HepG2 (cell line): ENCODE data around the gene NLRX1. TPM values are rescaled to one million over a fixed set of nuclear protein-coding genes. Genes with fewer than 3 reads are reported as not detected.

ENCODE experiments used
- ATAC-seq: fragments of 200-7000 bp; cut with Tn5 transposase; 3 replicates; pipeline ENCODE4 v1.9.1; 2020; ENCODE audit warnings: mild to moderate bottlenecking, moderate library complexity
- BruUV-seq: library from RNA; stranded (reverse); fragments of 400-500 nt; replicated peaks from 2 replicates; lab custom pipeline; 2021; lab: Mats Ljungman, UMichigan
- CTCF ChIA-PET: fragments of 300-600 bp; formaldehyde crosslinking; extraction: SDS; loops from one replicate; lab custom pipeline; 2021; ENCODE audit warnings: low total read pairs, inconsistent platforms, low intra/inter-chr PET ratio; lab: Yijun Ruan, JAX
- POLR2A ChIA-PET: fragments of 350-600 bp; sonication (Branson Sonifier 250); formaldehyde crosslinking; loops from one replicate; lab custom pipeline; 2020; ENCODE audit warnings: antibody characterized with exemption, inconsistent platforms; lab: Yijun Ruan, JAX
- DNase-seq: peaks from one replicate; pipeline ENCODE4 v3.0.0-alpha.2; 2015; ENCODE audit warnings: low spot score
- FAIRE-seq: peaks from 3 replicates; lab custom pipeline; 2011; peaks lifted over from hg19 to GRCh38; lab: Jason Lieb, UNC
- H2AFZ ChIP-seq: one replicate; pipeline ENCODE4 v1.6.1; 2011; ENCODE audit warnings: low read length, inconsistent platforms
- H3K27ac ChIP-seq: fragments of 300-600 bp; 3 replicates; pipeline ENCODE4 v1.8.0; 2011; ENCODE audit warnings: mixed run types, mild to moderate bottlenecking, mixed read lengths, low read length, inconsistent platforms; ENCODE audit not compliant: insufficient read depth; ENCODE audit errors: extremely low read length
- H3K27me3 ChIP-seq, 2 experiments: fragments of 200-600 bp in 1 of 2; 2 replicates in 1 of 2; 3 replicates in 1 of 2; pipeline versions ENCODE4 v1.6.0 to v1.8.0; 2011; ENCODE audit warnings: low read length in 2 of 2, mild to moderate bottlenecking in 2 of 2, moderate library complexity in 2 of 2, inconsistent platforms in 1 of 2; ENCODE audit not compliant: insufficient read depth in 2 of 2, control insufficient read depth in 1 of 2
- H3K36me3 ChIP-seq, 2 experiments: fragments of 200-600 bp in 1 of 2; replicated peaks in 1 of 2; 2 replicates in 1 of 2; 3 replicates in 1 of 2; pipeline versions ENCODE4 v1.5.1 to v1.8.0; 2011; ENCODE audit warnings: low read length in 2 of 2, inconsistent platforms in 1 of 2; ENCODE audit not compliant: insufficient read depth in 2 of 2, control insufficient read depth in 1 of 2
- H3K4me1 ChIP-seq: 2 replicates; pipeline ENCODE4 v1.5.1; 2012; ENCODE audit warnings: low read length, inconsistent platforms; ENCODE audit not compliant: insufficient read depth
- H3K4me2 ChIP-seq: 2 replicates; pipeline ENCODE4 v1.6.0; 2011; ENCODE audit warnings: low read depth, low read length, inconsistent platforms
- H3K4me3 ChIP-seq, 3 experiments: fragments of 200-600 bp in 1 of 3; sonication (generic), shearing (Covaris generic) in 1 of 3; replicated peaks in 1 of 3; 2 replicates each; pipeline ENCODE4 v1.5.1; 2011 to 2016; ENCODE audit warnings: low read length in 3 of 3, inconsistent platforms in 2 of 3, low read depth in 2 of 3, mild to moderate bottlenecking in 2 of 3, control low read depth in 1 of 3, mixed read lengths in 1 of 3; ENCODE audit not compliant: insufficient read depth in 1 of 3
- H3K79me2 ChIP-seq: one replicate; pipeline ENCODE4 v1.6.1; 2011; ENCODE audit warnings: low read length, inconsistent platforms; ENCODE audit not compliant: insufficient read depth
- H3K9ac ChIP-seq: 2 replicates; pipeline ENCODE4 v1.6.0; 2011; ENCODE audit warnings: mild to moderate bottlenecking, low read depth, low read length, inconsistent platforms; ENCODE audit not compliant: insufficient read depth
- H3K9me3 ChIP-seq: 2 replicates; pipeline ENCODE4 v1.5.1; 2012; ENCODE audit warnings: mild to moderate bottlenecking, low read length
- H4K20me1 ChIP-seq: 2 replicates; pipeline ENCODE4 v1.6.0; 2011; ENCODE audit warnings: inconsistent platforms, mild to moderate bottlenecking, low read length, moderate library complexity; ENCODE audit not compliant: insufficient read depth
- BATF2 ChIP-seq: sonication (generic); formaldehyde crosslinking; IDR thresholded peaks from 2 replicates; pipeline ENCODE4 v1.8.0; 2022; ENCODE audit warnings: mild to moderate bottlenecking, missing genetic modification reagents, moderate library complexity
- CREB1 ChIP-seq, 2 experiments: fragments of 450-650 bp in 1 of 2; IDR thresholded peaks; 2 replicates each; pipeline ENCODE4 v1.6.1; 2016 to 2017; ENCODE audit warnings: control low read depth in 1 of 2, mild to moderate bottlenecking in 1 of 2, missing compliant biosample characterization in 1 of 2, missing genetic modification characterization in 1 of 2
- FOXA1 ChIP-seq, 2 experiments: fragments of 450-650 bp in 1 of 2; sonication (generic) in 1 of 2; formaldehyde crosslinking in 1 of 2; IDR thresholded peaks; 2 replicates each; pipeline versions ENCODE4 v1.4.0 to v1.6.1; 2016 to 2020; ENCODE audit warnings: missing genetic modification reagents in 1 of 2
- FOXJ3 ChIP-seq: sonication (generic); formaldehyde crosslinking; IDR thresholded peaks from 2 replicates; pipeline ENCODE4 v1.4.0; 2020; ENCODE audit warnings: missing genetic modification reagents, mild to moderate bottlenecking, borderline replicate concordance
- GPN1 ChIP-seq: sonication (generic); formaldehyde crosslinking; IDR thresholded peaks from 2 replicates; pipeline ENCODE4 v1.5.1; 2020; ENCODE audit warnings: missing genetic modification reagents, borderline replicate concordance
- NFRKB ChIP-seq: fragments of 450-650 bp; IDR thresholded peaks from 2 replicates; pipeline ENCODE4 v1.6.1; 2017
- SNRNP70 ChIP-seq: fragments of 200-400 bp; formaldehyde crosslinking; IDR thresholded peaks from 2 replicates; pipeline ENCODE4 v1.6.1; 2017; ENCODE audit warnings: mild to moderate bottlenecking, low read depth, low read length, moderate library complexity
- SRSF9 ChIP-seq: fragments of 200-400 bp; formaldehyde crosslinking; IDR thresholded peaks from 2 replicates; pipeline ENCODE4 v1.6.1; 2018; ENCODE audit warnings: borderline replicate concordance, mild to moderate bottlenecking, low read depth, low read length; ENCODE audit not compliant: insufficient read depth, poor library complexity, severe bottlenecking
- TBX3 ChIP-seq: fragments of 450-650 bp; IDR thresholded peaks from 2 replicates; pipeline ENCODE4 v1.6.1; 2017; ENCODE audit warnings: antibody characterized with exemption, mild to moderate bottlenecking, inconsistent platforms, borderline replicate concordance
- TOE1 ChIP-seq: sonication (generic); formaldehyde crosslinking; IDR thresholded peaks from 2 replicates; pipeline ENCODE4 v1.4.0; 2020; ENCODE audit warnings: mild to moderate bottlenecking, missing genetic modification reagents
- TRIM22 ChIP-seq: fragments of 450-650 bp; IDR thresholded peaks from 2 replicates; pipeline ENCODE4 v1.6.1; 2017
- USF2 ChIP-seq, 2 experiments: sonication (generic) in 1 of 2; formaldehyde crosslinking in 1 of 2; IDR thresholded peaks; 2 replicates each; pipeline versions ENCODE4 v1.5.1 to v1.6.1; 2011 to 2020; ENCODE audit warnings: borderline replicate concordance in 1 of 2, low read depth in 1 of 2, low read length in 1 of 2, mild to moderate bottlenecking in 1 of 2, missing genetic modification reagents in 1 of 2, moderate library complexity in 1 of 2
- ZNF678 ChIP-seq: sonication (generic); formaldehyde crosslinking; IDR thresholded peaks from 2 replicates; pipeline ENCODE4 v1.4.0; 2020; ENCODE audit warnings: mild to moderate bottlenecking, missing genetic modification reagents
- WGBS: methylation state at CpG from one replicate; pipeline ENCODE4 v1.1.6; 2017; ENCODE audit warnings: low lambda C conversion rate; 5-methylcytosine and 5-hydroxymethylcytosine counted together
- in situ Hi-C: cut with HindIII; loops from 2 replicates; pipeline ENCODE4 v1.10.0; 2017; ENCODE audit warnings: low pct_unique_long_range_greater_than_20kb; ENCODE audit not compliant: extremely low pct_ligation_motif_present
- intact Hi-C: fragments of 100-400 bp; cut with micrococcal nuclease; formaldehyde crosslinking; loops from one replicate; pipeline ENCODE4 v1.10.0; 2022; ENCODE audit not compliant: unreplicated experiment
- polyA plus RNA-seq, 8 experiments: library from polyadenylated mRNA; depleted of rRNA in 3 of 8; stranded (reverse) in 7 of 8; unstranded in 1 of 8; fragments of >200 nt; fragmentation: Illumina TruSeq in 4 of 8; extraction: Trizol in 4 of 8; gene quantifications; 2 replicates each; pipeline versions ENCODE4 v1.2.1 to v1.2.3, GENCODE V29; 2011 to 2016; ENCODE audit warnings: low read depth in 4 of 8, missing spikeins in 1 of 8, mixed read lengths in 1 of 8; ENCODE audit not compliant: insufficient read depth in 1 of 8
- total RNA-seq, 5 experiments: library from RNA; depleted of rRNA; stranded (reverse); fragments of >200 nt; fragmentation: Illumina TruSeq; extraction: Trizol; gene quantifications; 2 replicates each; pipeline ENCODE4 v1.2.3, GENCODE V29; 2016; ENCODE audit warnings: low read depth in 1 of 5

Gene NLRX1
- total and polyA plus RNA-seq, 2 of the 13 experiments (the other 11 are each of a cell fraction or from before 2014, with no cell fraction given): 8.7 to 11.0 TPM

- no peak for TF ChIP-seq SRSF9
- TF ChIP-seq FOXA1 (IDR thresholded peaks at IDR 0.05): no peak
- TF ChIP-seq FOXA1 (CRISPR knock-in tag; IDR thresholded peaks at IDR 0.05): 0 out of 2 replicates have a peak, but pooled peaks have one; percentile 42
- no peak for TF ChIP-seq TOE1 (CRISPR knock-in tag)
- TF ChIP-seq NFRKB: no peak
- TF ChIP-seq USF2 (IDR thresholded peaks at IDR 0.05; ENCODE audit: low read depth, low read length): no peak
- no peak for TF ChIP-seq USF2 (CRISPR knock-in tag; IDR thresholded peaks at IDR 0.05; ENCODE audit: borderline replicate concordance)
These were observed 11.5 kb upstream of the NLRX1 start (continued) for GRCh38 chr11:119157063-119157462.

GRCh38 chr11:119158467-119158866, 10.1 kb upstream of the NLRX1 start:
- POLR2A ChIA-PET: interaction anchor here (1.7 kb wide), 1 partner anchor 11 kb away, joined by 4 read pairs; no protein-coding TSS in a partner anchor
- no peak for FAIRE-seq

More at GRCh38 chr11:119158467-119158866, 10.1 kb upstream of the NLRX1 start:
- Histone ChIP-seq H3K4me3 (no peak overlapping the region), H3K27ac (no peak overlapping the region), H3K9ac (no peak overlapping the region), H3K4me2 (no peak overlapping the region), H3K4me1 (0 out of 2 replicates have a peak, but pooled peaks cover 4% of the 10 kb centered on the region), H4K20me1 (no peaks in the 10 kb centered on the region), H2AFZ (no peak overlapping the region)
- 61% methylated on average over 12 of the region's 13 CpGs for WGBS
- in situ Hi-C loops: no loop called here
- DNase-seq: no peak
- no TSS peak for BruUV-seq
- TF ChIP-seq TBX3 (no peak), CREB1 (IDR thresholded peaks at IDR 0.05) (no peak), CREB1 (CRISPR knock-in tag; IDR thresholded peaks at IDR 0.05) (no peak), SNRNP70 (no peak), BATF2 (CRISPR knock-in tag) (no peak), ZNF678 (CRISPR knock-in tag) (no peak), TRIM22 (no peak), FOXJ3 (CRISPR knock-in tag) (no peak), GPN1 (CRISPR knock-in tag) (no peak)
- TF ChIP-seq, all 625 proteins: peak for 0
- intact Hi-C loops: no loop called here
- Histone ChIP-seq H3K27me3 (peaks cover 18 to 63% of the 10 kb centered on the region in 2 experiments), H3K36me3 (no peaks in the 10 kb centered on the region), H3K79me2 (no peaks in the 10 kb centered on the region), H3K9me3 (no peaks in the 10 kb centered on the region)
- no peak for ATAC-seq
- CTCF ChIA-PET: no interaction called here
